HCT116 (cell line): Measurements from ENCODE around the gene MPI.

Experiments used
- ATF3 ChIP-seq: IDR thresholded peaks from 2 replicates; pipeline ENCODE4 v1.6.1; 2012
- EGR1 ChIP-seq: IDR thresholded peaks from 2 replicates; pipeline ENCODE4 v1.6.1; 2012; ENCODE audit warnings: low read depth
- EZH2 ChIP-seq: fragments of 200-600 bp; sonication (generic); IDR thresholded peaks from 2 replicates; pipeline ENCODE4 v1.6.1; 2017; ENCODE audit warnings: antibody characterized with exemption, mixed run types
- EZH2phosphoT487 ChIP-seq: fragments of 200-600 bp; IDR thresholded peaks from 2 replicates; pipeline ENCODE4 v1.6.1; 2018; ENCODE audit warnings: antibody characterized with exemption, borderline replicate concordance
- JUND ChIP-seq: IDR thresholded peaks from 2 replicates; pipeline ENCODE4 v1.6.1; 2012
- POLR2A ChIP-seq: IDR thresholded peaks from 2 replicates; pipeline ENCODE4 v1.7.0; 2011; ENCODE audit warnings: borderline replicate concordance; ENCODE audit not compliant: insufficient read depth, insufficient read length; ENCODE audit errors: extremely low read depth
- RAD21 ChIP-seq: IDR thresholded peaks from 2 replicates; pipeline ENCODE4 v1.6.1; 2012; ENCODE audit warnings: low read depth, mild to moderate bottlenecking
- SIN3A ChIP-seq: IDR thresholded peaks from 2 replicates; pipeline ENCODE4 v1.6.1; 2012; ENCODE audit warnings: low read depth
- SP1 ChIP-seq: IDR thresholded peaks from 2 replicates; pipeline ENCODE4 v1.6.1; 2012; ENCODE audit warnings: low read depth
- ZFX ChIP-seq: fragments of 450-650 bp; IDR thresholded peaks from 2 replicates; pipeline ENCODE4 v1.6.1; 2017
- TF ChIP-seq, protein P1 (sequence below), 3 experiments: fragments of 200-600 bp in 1 of 3; sonication (generic) in 1 of 3; IDR thresholded peaks in 2 of 3; conservative IDR thresholded peaks in 1 of 3; 2 replicates each; pipeline ENCODE4 v1.5.1; 2012 to 2017; ENCODE audit warnings: low read depth in 2 of 3, low read length in 2 of 3, antibody characterized with exemption in 1 of 3, borderline replicate concordance in 1 of 3, control low read depth in 1 of 3, mild to moderate bottlenecking in 1 of 3, mixed read lengths in 1 of 3, mixed run types in 1 of 3, moderate library complexity in 1 of 3; ENCODE audit not compliant: insufficient read depth in 1 of 3

GRCh38 chr15:74858369-74858740, 31.5 kb upstream of the MPI start:
- no peak for TF ChIP-seq ATF3
- no peak for TF ChIP-seq POLR2A
- TF ChIP-seq EGR1 = no peak
- TF ChIP-seq, protein P1, sequence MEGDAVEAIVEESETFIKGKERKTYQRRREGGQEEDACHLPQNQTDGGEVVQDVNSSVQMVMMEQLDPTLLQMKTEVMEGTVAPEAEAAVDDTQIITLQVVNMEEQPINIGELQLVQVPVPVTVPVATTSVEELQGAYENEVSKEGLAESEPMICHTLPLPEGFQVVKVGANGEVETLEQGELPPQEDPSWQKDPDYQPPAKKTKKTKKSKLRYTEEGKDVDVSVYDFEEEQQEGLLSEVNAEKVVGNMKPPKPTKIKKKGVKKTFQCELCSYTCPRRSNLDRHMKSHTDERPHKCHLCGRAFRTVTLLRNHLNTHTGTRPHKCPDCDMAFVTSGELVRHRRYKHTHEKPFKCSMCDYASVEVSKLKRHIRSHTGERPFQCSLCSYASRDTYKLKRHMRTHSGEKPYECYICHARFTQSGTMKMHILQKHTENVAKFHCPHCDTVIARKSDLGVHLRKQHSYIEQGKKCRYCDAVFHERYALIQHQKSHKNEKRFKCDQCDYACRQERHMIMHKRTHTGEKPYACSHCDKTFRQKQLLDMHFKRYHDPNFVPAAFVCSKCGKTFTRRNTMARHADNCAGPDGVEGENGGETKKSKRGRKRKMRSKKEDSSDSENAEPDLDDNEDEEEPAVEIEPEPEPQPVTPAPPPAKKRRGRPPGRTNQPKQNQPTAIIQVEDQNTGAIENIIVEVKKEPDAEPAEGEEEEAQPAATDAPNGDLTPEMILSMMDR (IDR thresholded peaks at IDR 0.05 in 2 of 3, conservative IDR thresholded peaks at IDR 0.05 in 1 of 3; ENCODE audit: borderline replicate concordance in 1 of 3, insufficient read depth in 1 of 3, low read depth in 2 of 3, low read length in 2 of 3) = no peak
- TF ChIP-seq ZFX = no peak
- TF ChIP-seq SIN3A = no peak
- TF ChIP-seq EZH2phosphoT487 = no peak
- no peak for TF ChIP-seq SP1
- no peak for TF ChIP-seq EZH2
- TF ChIP-seq JUND = no peak
- TF ChIP-seq RAD21 = no peak
